GM19099 (cell line): ENCODE results near the gene FXYD2.

Source experiments
- POLR2A ChIP-seq: IDR thresholded peaks from 3 replicates; pipeline ENCODE4 v1.6.1; 2011; ENCODE audit warnings: low read depth; ENCODE audit not compliant: insufficient read length; ENCODE audit errors: extremely low read depth

FXYD2 gene

GRCh38 chr11:117833401-117833891 lies 8.9 kb upstream of the FXYD2 start:
- no peak for TF ChIP-seq POLR2A

DNA sequence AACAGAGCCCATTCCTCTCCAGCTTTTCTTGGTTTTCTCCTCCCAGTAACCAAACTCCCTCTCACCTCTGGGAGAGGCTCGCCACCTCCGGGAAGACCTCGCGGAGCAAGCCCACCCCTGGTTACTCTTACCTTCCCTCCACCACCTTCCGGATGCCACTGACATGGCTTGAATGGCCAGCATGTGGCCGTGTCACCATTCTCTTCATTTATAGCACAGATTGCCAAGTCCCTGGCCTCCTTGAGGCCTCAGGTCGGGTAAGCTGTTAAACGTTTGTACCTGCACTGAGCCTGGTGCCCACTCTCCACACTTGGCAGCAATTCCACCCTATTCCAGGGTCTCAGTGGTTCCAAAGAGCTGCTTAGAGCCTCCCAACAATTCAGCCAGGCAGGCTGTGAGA lies 8.0 kb upstream of the FXYD2 start:
- TF ChIP-seq POLR2A, result no peak

GRCh38 chr11:117831661-117832415 lies 7.3 kb upstream of the FXYD2 start:
- no peak for TF ChIP-seq POLR2A

DNA sequence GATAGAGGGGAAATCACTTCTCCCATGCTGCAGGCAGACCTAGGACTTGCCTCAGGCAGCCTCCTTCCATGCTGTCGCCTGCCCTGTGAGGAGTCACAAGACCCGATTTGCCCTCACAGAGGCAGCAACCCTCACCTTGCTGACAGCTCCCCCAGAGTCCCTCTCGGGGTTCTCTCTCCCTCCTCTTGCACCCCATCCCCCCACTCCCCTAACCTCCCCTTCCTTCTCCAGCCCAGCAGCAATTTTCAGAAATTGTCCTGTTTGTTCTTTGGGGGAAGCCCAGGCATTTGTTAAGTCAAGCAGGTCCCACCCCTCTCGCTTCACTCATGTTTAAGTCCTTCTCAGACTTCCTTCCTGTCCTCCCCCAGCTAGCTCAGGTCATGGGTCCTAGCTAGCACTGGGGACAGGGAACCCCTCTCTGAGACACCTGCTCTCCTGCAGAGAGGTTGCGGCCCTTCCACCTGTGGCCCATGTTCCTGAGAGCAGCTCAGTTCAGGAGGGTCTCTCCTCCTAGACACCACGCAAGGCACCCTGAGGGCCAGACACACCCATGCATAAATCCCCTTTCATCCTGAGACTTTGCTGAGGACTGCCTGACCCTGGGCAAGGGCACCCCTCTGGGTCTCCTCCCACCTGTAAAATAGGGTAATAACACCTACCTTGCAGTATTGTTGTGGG lies 6.3 kb upstream of the FXYD2 start:
- TF ChIP-seq POLR2A, result no peak

DNA sequence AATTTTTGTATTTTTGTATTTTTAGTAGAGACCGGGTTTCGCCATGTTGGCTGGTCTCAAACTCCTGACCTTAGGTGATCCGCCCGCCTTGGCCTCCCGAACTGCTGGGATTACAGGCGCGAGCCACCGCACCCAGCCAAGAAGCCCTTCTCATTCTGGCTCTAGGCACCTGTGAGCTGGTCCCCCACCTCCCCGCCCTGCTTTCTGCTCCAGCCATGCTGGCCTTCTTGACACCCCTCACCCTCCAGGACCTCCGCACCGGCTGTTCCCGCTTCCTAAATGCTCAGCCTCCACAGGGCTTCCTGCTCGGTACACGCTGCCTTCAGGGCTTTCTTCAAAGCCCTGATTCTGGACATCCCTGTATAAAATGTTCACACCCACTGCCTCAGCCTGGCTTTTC lies 5.5 kb upstream of the FXYD2 start:
- no peak for TF ChIP-seq POLR2A

DNA sequence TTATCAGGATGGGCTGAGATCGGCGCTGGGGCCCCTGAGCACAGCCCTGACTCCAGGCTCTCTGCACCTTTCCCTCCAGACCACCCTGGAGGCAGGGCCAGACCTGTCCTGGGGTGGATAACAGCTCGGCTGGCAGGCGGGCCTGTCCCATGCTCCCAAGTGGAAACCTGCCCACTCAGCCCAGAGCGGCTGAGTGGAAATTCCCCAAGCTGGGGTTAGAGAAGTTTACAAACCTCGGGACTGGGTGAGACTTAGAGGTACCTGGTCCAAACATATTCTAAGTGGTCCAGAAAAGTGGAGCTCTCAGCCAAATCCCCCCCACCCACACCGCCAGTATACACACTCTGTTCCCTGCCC lies 4.8 kb upstream of the FXYD2 start:
- no peak for TF ChIP-seq POLR2A

DNA sequence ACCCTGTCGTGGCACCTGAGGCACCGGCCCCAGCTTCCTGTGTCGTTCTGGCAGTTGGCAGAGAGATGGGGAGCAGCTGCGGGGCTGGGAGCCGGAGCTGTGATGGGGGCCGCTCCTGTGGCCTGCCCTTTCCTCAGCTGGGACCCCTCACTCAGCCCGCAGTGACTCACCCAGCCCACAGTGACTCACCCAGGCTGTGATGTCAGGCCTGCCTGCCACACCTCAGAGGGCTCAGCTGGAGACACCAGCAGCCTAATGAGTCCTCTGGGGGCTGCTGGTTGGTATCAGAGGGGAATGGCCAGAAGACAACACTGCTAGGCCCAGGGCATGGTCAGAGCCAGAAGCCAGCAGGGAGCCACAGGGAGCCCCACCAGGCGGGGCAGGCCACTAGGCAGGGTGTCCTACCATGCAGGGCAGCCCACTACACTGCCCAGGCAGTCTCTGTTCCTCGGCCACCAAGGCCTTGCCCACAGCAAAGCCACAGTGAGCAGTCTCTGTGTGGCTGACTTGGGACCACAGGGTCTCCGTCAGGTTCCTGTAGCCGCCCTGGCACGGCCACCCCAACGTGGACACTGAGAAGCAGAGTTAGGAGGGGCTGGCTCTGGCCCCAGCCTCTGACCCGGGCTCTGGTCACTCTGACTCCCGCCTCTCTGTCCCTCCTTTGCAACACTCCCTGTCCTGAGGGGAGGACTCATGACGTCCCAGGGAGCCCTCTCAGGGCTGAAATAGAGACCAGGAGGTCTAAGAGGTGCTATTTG lies 4.2 kb upstream of the FXYD2 start:
- no peak for TF ChIP-seq POLR2A

GRCh38 chr11:117827521-117828511 lies 3.3 kb upstream of the FXYD2 start:
- no peak for TF ChIP-seq POLR2A

GRCh38 chr11:117826832-117827231 lies 2.3 kb upstream of the FXYD2 start:
- no peak for TF ChIP-seq POLR2A

DNA sequence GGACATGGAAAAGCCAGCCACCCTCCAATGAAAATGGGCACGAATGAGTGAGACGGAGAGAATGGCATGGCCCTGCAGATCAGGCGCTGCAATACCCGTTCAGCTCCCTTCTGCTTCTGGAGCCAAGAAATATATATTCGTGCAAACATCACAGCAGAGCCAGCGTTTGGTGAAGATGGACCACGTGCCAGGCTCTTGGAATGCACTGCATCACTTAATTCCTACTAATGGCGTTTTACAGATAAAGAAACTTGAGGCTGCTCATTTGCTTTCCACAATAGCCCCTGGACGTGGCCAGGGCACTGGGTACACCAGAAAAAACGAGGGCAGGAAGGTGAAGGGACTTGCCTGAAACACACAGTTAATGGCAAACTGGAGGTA lies 1.6 kb upstream of the FXYD2 start:
- TF ChIP-seq POLR2A, result no peak

GRCh38 chr11:117825538-117826189 lies 1.1 kb upstream of the FXYD2 start:
- no peak for TF ChIP-seq POLR2A

DNA sequence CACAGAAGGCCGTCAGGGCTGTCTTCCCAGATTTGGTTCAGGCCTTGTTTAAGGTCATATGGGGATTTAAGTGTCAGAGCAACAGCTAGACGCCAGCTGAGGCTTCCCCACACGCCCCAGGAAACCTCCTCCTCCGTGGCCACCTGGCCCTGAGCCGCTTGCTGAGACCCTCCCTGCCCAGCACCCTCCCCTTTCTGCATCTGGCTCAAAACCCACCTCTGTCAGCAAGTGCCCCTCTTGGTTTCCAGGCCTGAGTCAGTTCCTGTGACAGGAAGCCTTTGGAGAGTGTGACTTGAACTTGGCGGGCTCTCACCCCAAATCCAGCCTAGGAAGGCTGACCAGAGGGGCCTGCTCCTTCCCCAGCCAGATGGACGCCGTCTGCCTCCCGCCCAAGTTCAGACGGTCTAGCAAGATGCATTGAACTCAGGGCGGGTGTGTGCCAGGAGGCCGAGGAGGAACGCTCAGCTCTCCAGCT lies 561 bp downstream of the FXYD2 start:
- TF ChIP-seq POLR2A, result no peak

DNA sequence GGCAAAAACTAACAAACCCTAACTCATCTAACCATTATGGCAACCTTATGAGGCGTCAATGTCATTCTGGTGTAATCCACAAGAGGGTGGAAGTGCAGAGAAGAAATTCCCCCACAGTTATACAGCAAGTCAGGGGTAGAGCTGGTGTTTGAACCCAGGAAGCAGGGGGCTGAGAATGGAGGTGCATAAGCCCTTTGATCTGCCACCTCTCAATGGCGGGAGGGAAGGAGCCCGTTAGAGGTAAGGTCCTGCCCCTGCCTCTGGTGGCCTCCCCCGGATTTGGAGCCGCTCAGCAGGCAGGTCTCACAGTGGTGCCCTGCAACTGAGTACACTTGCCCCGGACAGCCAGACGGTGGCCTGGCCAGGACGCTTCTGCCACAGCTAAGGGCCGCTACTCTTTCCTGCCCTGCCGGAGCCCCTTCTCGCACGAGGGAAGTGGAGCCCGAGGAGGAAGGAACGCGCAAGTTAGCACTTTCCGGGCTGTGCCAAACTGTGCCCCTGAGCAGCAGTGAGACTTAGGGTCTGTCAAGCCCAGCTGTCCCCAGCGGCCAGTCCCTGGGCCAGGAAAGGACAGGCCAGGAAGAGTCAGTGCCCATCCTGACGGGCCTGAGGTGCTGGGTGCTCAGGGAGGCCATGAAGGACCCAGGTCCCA lies 1.1 kb downstream of the FXYD2 start:
- no peak for TF ChIP-seq POLR2A
